T-helper 1 cell treated with Interleukin-12 subunit alpha and Interleukin-12 subunit beta and Interleukin-4 antibody, amounts not matched to agents 30 ng/mL and 1 ng/mL, for 36 hours (primary cell): ENCODE results near the gene PDGFD. TPM values are rescaled to one million over a fixed set of nuclear protein-coding genes. Genes with fewer than 3 reads are reported as not detected.

ENCODE experiments used
- intact Hi-C: fragments of 100-400 bp; cut with micrococcal nuclease; formaldehyde crosslinking; loops from one replicate; pipeline ENCODE4 v1.15.1; 2024
- total RNA-seq: library from RNA; stranded (reverse); gene quantifications from 2 replicates; pipeline ENCODE4 v1.2.3, GENCODE V29; 2022

PDGFD gene
- total RNA-seq, 1 donor from 2014 or later, result not detected

DNA sequence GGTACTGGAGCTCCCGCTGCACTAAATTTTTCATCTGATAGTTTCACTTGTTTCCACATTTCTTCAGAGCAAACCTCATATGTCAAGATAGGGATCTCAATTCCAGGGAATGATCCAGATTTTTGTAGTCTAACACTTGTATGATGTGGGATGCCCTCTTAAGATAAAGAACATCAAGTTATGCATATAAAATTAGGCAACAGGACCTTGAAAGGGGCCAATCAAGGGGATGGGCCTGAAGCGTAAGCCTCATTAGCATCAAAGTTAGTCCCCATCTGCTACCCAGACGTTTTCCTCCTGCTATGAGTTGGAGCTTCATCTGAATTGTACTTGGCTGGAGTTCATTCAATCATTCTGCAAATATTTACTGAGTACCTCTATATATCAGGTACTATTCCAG, 17.5 kb downstream of the PDGFD start:
- intact Hi-C loops, result no loop called here

DNA sequence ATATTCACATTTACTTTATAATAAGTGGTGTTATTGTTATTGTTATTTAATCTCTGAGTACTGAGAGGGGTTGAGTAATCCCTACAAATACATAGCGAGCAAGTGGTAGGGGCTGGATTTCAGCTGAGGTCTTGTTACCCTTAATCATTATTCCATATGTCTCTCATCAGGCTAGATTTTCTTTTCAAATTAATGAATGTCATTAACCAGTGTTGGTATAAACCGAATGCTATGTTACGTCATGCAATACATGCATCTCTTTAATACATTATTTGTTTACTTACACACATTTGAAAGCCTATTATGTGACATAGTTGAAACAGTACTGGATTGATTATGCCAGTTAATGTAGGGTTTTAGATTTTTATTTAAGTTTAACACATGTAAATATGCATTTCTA, 18.9 kb downstream of the PDGFD start:
- intact Hi-C loops, result no loop called here

DNA sequence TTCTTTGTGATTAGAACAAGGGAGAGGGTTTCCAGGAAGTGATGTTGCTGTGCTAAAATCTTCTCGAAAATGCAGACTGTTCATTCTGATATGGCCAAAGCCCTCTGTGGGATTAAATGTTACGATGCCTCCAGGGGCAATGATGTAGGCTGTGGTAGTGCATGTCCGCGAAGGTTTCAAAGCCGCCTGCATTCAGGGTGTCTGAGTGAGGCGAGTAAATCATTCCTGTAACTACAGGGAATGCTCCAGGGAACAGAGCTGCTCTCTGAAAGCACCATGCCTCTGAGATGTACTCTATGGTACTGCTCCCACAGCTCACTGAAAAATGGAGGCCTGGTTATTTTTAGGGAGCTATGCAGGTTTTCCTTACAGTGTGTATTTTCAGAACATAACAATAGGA, 21.2 kb downstream of the PDGFD start:
- intact Hi-C loops, result no loop called here

DNA sequence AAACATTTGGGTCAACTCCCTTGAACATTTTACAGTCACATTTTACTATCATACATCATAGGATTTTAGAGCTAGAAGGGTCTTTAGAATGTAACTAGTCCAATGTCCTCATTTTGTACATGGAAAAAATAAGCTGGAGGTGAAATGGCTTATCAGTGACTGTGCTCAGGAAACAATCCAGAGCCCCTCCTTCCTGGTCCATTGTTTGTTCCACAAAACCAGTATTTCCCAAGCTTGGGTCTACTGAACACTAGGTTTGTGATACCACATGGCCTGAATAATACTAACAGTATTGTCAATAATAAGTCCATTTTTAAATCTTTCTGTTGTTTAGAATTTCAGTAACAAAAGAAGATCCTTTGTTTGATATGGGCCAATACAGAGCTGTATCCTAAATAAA, 27.1 kb downstream of the PDGFD start:
- intact Hi-C loops, result no loop called here

DNA sequence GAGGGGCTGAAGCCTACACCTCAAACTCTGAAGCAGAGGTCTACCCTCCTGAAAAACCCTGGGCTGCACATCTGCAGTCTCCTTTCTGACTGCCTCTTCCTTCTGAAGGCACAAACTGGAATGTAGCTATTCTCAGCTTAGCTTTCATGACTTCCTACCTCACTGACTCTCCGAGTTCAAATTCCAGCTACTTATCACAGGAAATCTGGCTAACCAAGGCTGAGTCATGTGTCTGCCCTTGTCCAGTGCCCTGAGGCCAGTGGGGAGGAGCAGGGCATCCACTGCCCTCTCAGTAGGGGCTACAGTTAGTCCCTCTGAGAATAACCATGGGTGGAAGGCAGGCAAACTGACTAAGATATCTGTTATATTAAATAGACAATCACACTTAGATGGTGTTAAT, 29.2 kb downstream of the PDGFD start:
- intact Hi-C loops, result no loop called here

DNA sequence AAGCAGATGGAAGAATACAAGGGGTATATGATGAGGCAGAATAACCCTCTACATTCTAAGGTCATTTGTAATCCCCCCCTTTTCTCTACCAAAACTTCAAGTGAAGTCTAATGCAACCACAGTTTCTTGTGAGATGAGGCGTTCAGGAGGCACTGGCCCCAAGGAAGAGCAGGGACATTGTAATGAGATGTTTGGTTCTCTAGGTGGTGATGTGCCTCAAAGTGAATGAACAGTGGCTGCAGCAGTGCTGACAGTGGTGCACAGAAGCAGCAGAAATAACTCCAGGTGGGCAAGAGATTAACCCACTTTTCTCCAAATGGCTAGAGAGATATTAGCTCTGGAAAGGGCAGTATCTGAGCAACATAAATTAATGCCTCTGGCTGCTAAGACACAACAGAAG, 33.8 kb downstream of the PDGFD start:
- intact Hi-C loops, result no loop called here

DNA sequence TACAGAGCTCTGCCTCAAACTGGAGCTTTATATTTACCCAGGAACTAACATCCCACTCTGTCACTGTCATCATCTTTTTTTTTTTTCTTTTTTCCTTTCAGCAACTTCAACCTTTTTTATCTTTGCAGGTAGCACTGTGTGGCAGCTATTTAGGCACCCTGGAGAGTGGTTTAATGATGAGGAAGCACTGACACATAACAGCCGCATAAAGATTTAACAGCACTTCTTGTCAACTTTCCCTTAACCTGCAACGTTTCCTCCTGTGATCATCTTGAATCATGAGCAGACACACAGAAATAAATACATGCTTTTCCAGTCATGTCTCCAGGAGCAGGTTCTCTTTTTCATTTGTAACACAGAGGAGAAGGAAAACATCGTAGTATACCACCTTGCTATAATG, 34.8 kb downstream of the PDGFD start:
- intact Hi-C loops, result loop anchor here (10.0 kb wide), 1 partner anchor 576 kb away; no protein-coding TSS in a partner anchor

DNA sequence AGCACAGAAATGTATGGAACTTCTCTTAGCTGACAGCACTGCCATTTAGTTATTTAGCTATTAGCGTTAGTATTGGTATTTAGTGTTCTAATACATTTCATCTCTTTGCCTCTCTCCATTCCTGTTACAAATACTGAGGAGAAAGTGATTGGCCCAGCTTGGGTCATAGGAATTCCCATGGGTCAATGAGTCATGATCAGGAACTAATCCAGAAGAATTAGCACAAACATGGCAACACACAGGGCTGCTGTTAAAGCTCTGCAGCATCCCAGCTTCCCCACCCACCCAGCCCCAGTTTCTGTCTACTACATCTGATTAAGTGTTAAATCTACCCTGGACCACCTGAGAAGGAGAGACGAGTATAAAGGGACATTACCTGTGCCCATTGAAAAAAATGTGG, 36.1 kb downstream of the PDGFD start:
- intact Hi-C loops, result loop anchor here (10.0 kb wide), 1 partner anchor 577 kb away; no protein-coding TSS in a partner anchor

DNA sequence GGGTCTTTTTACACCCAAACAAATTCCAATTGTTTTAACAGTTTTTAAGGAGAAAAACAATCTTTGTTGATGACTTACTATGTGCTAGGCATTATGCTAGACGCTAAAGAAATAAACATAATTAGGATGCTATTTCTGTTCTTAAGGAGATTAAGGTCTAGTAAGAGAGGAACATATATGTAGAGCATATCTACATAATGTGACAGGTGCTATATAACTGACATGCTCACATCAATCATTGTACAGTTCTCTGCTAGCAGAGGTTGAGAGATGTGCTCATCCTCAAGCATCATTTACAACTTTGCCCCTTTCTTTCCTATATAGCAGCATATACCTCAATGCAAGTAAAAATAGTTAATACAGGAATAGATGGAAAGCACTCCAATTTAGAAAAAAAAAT, 37.5 kb downstream of the PDGFD start:
- intact Hi-C loops, result loop anchor here (10.0 kb wide), 1 partner anchor 578 kb away; no protein-coding TSS in a partner anchor

DNA sequence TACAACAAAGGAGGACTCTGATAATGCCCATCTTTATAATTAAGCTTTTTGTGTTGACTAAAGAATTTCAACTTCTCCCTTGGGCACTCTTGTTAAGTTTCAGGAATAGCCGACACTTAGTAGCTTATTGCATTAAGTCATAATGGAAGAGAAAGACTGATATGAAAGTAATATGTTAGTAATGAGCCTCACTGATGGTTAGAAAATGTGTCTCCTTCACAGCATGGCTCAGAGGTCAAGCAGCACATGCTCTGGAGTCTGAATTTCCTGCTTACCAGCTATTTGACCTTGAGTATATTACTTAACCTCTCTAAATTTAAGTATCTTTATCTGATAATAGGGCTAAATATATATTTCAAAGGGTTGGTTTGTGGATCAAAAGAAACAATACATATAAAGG, 39.0 kb downstream of the PDGFD start:
- intact Hi-C loops, result loop anchor here (5.0 to 10.0 kb wide), 2 partner anchors 138 to 580 kb away; no protein-coding TSS in a partner anchor

DNA sequence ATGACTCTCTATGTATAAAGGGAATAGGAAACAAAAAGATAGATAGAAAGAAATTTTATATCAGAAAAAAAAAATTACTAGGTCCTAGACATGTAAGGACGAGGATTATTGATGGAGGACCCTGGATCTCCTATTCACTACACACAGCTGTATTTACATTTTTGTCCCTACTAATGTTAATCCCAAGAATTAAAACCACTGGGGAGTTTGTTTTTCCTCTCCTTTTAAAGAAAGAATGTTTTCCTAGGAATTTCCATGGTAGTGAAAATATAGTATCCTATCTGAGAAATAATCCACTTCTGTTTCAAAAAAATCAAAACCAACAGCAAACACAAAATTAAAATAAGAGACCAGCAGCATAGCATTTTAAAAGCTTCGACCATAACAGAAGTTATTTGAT, 41.1 kb downstream of the PDGFD start:
- intact Hi-C loops, result loop anchor here (2.0 to 10.0 kb wide), 3 partner anchors 136 to 582 kb away; no protein-coding TSS in a partner anchor

DNA sequence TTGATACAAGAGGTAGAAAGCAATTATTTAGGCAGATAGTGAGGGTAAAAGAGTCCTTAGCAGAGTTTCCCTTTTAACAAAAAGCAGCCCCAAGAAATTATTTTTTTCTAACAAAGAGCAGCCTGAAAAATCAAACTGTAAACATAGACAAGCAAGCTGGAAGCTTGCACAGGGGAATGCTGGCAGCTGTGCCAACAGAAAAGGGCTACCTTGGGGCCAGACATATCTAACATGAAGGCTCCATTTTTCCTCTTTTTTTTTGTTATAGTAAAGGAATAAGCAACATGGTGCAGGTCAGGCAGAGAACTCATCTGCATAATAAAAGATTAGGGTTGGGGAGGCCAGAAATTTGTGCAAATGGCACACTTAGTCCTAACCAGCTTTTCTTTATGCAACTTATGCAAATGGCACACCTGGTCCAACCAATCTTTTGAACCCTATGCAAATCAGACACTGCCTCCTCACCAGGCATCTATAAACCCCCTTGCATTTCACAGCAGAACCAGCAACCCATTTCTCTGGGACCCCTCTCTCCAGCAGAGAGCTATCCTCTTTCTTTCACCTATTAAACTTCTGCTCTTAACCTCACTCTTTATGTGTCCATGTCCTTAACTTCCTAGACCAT, 41.8 kb downstream of the PDGFD start:
- intact Hi-C loops, result loop anchor here (2.0 to 10.0 kb wide), 3 partner anchors 135 to 583 kb away; no protein-coding TSS in a partner anchor

DNA sequence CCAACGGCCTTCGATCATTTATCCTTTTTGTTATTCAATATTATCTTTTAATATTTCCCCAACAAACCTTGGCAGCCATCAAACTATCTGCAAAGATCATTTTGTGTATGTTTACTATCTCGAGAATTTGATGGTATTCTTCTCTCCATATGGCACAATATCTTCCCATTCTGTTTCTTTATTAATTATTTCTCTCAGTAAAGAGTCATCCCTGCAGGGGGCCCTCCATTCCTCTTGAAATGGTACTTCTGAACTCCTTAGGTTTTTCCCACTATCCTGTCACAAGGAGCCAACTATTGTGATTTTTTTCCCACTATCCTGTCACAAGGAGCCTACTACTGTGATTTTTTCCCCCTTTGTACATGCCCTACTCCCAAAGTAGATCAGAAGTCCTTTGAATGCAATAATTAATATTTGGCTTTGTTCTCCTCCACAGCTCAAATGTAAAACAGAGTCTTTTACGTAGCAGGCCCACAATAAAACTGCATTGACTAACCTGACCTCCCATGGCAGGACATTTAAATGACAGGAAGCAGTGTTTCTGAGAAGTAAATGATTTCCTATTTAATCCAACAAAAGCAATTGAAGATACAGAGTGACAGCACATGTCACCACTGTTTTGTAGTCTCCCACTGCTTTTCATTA, 43.3 kb downstream of the PDGFD start:
- intact Hi-C loops, result loop anchor here (5.0 to 10.0 kb wide), 2 partner anchors 133 to 584 kb away; no protein-coding TSS in a partner anchor

DNA sequence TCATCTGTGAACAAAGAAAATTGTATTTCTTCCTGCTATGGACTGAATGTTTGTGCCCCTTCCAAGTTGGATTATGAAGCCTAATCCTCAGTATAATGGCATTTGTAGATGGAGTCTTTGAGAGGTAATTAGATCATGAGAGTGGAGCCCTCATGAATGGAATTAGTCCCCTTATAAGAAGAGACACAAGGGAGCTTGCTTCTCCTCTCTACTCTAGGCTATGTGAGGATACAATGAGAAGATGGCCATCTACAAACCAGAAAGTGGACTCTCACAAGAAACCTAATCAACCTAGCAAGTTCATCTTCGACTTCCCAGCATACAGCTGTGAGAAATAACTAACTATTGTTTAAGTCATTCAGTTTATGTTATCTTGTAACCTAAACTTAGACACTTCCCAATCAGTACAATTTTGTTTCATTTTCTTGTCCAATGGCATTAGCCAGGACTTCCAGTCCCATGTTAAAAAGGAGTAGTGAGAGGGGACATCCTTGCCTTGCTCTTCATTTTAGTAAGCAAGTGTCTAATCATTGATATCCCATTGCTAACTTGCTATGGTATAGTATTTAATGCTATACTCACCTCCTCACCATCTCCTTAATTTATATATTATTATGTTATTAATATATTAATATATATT, 45.7 kb downstream of the PDGFD start:
- intact Hi-C loops, result no loop called here

DNA sequence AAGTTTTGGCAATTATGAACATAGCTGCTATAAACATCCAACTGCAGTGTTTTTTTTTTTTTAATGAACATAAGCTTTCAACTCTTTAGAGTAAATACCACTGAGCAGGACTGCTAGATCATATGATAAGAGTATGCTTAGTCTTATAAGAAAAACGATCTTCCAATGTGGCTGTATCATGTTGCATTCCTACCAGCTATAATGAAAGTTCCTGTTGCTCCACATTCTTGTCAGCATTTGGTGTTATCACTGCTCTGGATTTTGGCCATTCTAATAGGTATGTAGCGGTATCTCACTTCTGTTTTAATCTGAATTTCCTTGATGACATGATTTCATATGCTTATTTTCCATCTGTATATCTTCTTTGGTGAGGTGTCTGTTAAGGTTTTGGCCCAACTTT, 50.4 kb downstream of the PDGFD start:
- intact Hi-C loops, result no loop called here

DNA sequence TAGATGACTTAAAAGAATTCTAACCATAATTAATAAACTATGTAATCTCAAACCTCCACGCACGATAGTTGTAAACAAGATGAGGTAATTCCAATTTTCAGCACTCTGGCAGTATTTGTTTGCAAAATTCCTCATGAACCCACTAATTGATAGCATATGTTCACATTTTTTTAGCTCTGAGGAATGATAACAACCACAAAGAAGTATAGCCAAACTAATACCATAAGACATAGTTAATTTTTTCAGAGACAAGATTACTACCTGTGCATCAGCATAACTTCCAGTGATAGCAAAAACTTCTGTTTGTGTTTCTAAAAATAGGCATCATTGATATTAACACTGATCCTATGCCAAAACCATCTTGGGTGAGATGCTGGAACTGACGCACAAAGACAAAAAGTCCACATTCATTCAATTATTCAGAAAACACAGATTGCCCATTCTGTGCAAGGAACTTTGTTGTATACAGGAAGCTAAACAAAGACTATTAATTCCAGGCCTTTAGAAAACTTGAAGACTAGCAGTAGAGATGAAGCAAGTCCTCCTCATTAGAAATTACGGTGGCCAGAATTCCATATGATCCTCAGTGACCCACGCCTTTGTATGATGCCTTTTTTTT, 57.7 kb downstream of the PDGFD start:
- intact Hi-C loops, result no loop called here

DNA sequence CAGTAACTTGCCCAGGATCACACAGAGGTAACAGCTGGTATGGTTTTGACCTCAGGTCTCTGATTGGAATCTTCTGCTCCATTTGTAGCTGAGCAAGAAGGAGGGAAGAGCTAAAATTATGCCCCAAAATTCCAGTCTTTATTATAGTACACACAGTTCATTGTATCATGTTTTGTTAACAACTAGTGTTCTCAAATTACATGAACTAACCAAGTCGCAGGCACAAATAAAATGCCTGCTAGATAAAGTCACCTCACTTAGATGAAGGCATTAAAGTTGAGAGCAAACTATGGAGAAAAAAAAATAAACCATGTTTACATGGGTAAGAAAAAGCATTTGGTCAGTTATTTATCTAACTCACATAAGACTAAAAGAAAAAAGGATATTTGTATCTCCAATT, 58.8 kb downstream of the PDGFD start:
- intact Hi-C loops, result no loop called here

DNA sequence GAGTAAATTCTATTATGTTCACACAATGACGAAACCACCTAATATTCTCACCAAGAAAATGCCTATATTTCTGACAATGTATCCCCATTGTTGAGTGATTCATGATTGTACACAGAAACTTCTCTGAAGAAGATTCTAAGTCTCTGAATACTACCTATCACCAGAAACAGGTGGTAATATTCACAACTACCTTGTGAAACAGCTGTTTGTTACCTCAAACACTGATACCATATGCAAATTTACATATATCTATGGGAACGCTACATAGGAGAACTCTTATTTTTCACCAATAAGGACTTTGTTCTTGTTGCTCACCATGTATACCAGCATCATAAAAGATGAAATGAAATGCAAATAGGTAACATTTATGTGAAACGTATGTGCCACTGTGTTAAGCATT, 59.3 kb downstream of the PDGFD start:
- intact Hi-C loops, result no loop called here

DNA sequence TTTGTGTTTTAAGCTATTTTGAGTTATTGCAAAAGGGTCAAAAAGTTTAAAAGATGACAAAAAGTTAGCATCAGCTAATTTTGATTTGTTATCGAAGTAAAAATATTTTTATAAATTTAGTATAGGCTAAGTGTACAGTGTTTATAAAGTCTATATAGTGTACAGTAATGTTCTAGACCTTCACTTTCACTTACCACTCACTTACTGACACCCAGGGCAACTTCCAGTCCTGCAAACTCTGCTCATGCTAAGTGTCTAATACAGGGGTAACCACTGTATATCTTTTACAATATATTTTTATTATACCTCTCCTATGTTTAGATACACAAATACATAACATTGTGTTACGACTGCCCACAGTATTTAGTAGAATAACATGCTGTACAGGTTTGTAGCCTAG, 59.7 kb downstream of the PDGFD start:
- intact Hi-C loops, result no loop called here

DNA sequence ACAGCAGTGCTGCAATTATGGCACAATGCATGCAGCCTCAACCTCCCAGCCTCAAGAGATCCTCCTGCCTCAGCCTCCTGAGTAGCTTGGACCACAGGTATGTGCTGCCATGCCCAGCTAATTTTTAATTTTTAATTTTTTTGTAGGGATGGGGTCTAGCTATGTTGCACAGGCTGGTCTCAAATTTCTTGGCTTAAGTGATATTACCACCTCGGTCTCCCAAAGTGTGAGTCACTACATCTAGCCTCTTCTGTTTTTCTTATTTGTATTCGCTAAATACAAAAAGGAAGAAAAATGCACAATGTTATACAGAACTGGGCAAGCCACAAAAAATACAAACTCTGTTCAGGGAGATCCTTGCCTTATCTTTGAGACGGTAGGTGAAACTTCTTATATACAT, 65.4 kb downstream of the PDGFD start:
- intact Hi-C loops, result no loop called here

DNA sequence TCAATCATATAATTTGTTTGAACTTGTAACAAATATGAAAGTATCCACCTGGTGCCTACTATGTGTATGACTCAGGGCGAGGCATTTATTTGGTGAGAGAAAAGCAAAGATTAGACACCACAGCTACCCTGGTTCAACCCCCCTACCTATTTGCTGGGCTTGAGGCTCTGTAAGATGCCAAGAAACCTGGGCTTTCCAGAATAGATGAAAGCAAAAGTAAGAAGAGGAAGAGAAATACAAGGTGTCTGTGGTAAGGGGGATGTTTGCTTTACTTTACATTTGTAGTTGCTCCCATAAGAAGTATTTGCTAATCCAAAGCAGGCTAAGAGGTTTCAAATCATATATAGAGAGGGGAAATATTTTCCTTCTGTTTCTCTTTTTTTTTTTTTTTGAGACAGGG, 65.8 kb downstream of the PDGFD start:
- intact Hi-C loops, result no loop called here

DNA sequence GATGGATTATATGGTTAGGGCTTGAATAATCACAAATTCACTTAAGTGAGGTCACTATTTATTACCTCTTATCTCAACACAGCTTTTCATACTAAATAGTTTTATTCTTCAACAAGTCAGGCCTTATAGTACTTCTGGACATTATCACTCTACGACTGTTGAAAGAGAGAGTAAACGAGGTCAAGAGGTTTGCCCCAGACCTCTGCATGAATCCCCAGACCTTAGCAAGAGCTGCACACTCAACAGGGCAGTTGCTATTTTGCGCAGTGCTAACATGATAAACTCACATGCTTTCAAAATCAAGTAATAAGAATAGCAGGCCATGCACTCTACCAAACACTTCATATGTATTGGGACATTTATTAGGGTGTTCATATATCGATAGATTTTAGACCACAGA, 67.0 kb downstream of the PDGFD start:
- intact Hi-C loops, result no loop called here
